Dedifferentiated amniotic fluid mesenchymal stem cell (primary cell): ENCODE results near the gene DSCAM.

Experiments used
- DNase-seq: peaks from one replicate; pipeline ENCODE4 v3.0.0-alpha.2; 2016; ENCODE audit errors: extremely low spot score

DSCAM gene

GRCh38 chr21:40615505-40616376, 231.2 kb downstream of the DSCAM start:
- no peak for DNase-seq

GRCh38 chr21:40613546-40614030, 233.4 kb downstream of the DSCAM start:
- no peak for DNase-seq

GRCh38 chr21:40610345-40610744, 236.6 kb downstream of the DSCAM start:
- DNase-seq: no peak

DNA sequence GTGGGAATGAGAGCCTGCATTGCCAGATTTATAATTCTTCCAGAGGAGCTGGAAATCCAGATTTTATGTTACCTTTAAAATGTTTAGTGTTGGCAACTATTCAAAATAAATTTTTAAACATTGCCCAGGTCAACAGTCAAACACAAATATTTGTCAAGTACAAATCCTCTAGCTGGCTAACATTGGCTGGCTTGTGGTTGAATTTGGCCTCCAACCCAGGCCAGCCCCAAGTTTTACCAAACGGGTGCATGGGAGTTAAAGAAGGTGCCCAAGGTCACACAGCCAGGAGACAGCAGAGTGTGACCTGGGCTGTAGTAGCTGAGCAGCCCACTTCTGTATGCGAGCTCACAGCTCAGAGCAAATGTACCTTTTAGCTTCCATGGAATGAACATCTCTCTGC, 240.6 kb downstream of the DSCAM start:
- DNase-seq: no peak

DNA sequence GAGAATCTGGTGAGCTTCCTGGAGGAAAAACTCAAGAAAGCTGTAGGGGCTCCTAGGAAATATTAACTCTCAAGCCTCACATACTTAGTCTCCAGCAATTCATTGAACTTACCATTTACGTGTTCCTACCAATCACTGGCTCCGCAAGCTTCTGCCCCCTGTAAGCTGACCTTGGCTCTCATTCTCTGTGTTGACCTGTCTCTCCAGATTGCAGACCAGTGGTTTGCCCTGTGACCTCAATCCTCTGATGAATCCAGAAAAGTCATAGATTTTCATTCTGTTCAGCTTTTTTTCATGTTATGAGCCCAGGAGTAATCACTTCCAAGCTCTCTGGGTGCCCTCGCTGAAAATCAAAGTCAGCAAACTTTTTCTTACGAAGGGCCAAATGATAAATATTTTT, 241.9 kb downstream of the DSCAM start:
- DNase-seq: no peak

DNA sequence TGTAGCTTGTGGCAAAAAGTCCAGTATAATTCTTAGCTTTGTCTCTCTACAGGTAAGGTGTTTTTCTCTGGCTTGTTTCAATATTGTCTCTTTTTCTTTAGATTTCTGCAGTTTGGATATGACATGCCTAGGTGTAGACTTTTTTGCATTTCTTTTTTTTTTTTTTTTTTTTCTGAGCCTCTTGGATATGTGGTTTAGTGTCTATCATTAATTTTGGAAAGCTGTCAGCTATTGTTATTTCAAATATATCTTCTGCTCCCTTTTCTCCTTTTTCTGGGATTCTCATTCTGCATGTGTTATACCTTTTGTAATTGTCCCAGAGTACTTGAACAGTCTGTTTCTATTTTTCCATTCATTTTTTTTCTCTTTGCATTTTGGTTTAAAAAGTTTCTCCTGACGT, 243.2 kb downstream of the DSCAM start:
- DNase-seq: no peak

DNA sequence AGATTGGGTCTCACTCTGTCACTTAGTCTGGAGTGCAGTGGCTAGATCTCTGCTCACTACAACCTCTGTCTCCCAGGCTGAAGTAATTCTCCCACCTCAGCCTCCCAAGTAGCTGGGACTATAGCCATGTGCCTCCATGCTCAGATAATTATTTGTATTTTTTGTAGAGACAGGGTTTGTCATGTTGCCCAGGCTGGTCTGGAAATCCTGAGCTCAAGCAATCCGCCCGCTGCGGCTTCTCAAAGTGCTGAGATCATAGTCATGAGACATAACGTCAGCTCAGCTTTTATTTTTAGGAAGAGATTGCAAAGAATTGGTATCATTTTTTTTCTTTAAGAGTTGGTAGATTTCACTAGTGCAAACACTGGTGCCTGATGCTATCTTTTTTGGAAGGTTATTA, 244.9 kb downstream of the DSCAM start:
- DNase-seq: no peak

DNA sequence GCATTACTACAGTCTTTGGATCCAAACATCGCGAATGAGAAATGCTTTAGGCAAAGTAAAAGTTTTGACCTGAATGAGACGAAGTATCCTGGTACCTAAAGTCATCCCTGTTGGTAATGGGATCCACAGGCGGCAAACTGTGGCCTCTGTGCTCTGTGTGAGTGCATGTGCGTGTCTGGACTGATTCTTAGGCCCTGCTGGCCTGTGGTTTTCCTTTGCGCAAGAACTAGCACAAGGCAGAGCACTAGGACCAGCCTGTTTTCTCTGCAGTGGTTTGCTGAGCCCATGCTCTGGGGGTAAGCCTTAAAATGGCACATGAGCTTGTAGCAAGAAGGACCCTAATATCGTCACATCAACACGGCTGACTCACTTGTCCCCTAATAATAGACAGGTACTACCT, 251.2 kb downstream of the DSCAM start:
- no peak for DNase-seq

GRCh38 chr21:40587736-40588346, 259.1 kb downstream of the DSCAM start:
- DNase-seq: no peak

- no peak for DNase-seq
Observed at GRCh38 chr21:40586575-40586974, 260.4 kb downstream of the DSCAM start.

- DNase-seq: no peak
Observed at GRCh38 chr21:40577285-40578043, 269.5 kb downstream of the DSCAM start.

GRCh38 chr21:40575976-40576375, 271.0 kb downstream of the DSCAM start:
- DNase-seq: peak; percentile 57

DNA sequence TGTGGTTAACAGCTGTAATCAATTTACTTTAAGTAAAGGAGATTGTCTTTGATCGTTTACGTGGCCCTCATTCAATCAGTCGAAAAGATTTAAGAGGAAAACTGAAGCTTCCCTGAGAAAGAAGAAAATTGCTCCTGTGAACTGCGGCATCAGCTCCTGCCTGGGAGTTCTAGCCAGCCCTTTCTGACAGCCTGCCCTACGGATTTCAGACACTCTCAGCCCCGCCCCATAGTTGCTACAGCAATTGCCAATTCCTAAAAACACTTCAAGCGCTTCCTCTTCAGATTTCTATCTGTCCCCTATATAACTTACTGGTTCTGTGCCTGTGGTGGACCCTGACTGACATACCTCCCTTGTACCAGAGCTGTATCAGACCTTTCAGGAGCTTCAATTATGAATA, 277.6 kb downstream of the DSCAM start:
- DNase-seq: no peak

- no peak for DNase-seq
Observed at GRCh38 chr21:40568807-40569206, 278.2 kb downstream of the DSCAM start.

GRCh38 chr21:40567501-40567900, 279.5 kb downstream of the DSCAM start:
- no peak for DNase-seq

GRCh38 chr21:40566486-40566885, 280.5 kb downstream of the DSCAM start:
- no peak for DNase-seq

- DNase-seq: no peak
Observed at GRCh38 chr21:40564318-40564717, 282.6 kb downstream of the DSCAM start.

DNA sequence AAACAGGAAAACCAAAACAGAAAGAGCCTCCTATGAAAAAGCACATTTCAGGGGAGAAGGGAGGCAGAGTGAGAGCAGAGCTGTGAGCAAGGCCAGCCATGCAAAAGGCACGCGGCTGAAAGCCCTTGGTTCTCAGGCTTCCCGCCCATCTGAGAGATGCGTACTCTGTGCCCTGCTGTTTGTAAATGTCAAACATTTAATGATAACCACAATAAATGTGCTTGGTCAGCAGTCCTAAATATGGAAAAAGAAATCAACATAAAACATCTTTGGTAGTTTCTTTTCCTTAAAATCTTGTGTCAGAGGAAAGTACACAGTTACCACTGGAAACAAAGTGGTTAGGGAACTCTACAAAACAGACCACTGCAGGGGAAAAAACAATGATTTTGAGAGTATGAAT, 283.1 kb downstream of the DSCAM start:
- DNase-seq: no peak

DNA sequence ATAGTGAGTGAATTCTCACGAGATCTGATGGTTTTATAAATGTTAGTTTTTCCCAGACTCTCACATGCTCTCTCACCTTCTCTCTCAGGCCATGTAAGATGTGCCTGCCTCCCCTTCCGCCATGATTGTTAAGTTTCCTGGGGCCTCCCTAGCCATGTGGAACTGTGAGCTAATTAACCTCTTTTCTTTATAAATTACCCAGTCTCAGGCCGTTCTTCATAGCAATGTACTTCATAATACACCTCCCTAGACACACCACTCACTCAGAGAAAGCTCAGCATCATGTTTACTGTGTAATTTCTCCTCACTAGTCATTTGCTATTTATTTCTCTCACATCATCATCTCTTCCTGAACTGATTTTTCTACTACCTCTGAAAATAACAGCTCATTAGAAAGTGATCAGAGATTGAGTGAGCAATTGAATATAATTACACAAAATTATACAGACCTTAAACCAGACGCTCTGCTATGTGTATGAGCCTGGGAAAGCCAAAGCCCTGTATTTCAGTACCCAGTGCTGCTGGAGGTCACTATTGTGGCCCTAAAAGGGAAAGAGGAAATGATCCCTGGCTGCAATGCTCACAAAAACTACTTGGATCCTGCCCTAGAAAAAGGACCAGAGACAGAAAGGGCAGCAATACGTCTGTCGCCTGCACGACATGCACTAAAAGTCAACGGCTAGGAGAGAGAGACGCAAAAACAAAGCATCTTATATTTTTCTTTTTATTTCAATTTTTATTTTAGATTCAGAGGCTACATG, 284.5 kb downstream of the DSCAM start:
- DNase-seq: no peak

GRCh38 chr21:40556442-40556968, 290.5 kb downstream of the DSCAM start:
- no peak for DNase-seq

DNA sequence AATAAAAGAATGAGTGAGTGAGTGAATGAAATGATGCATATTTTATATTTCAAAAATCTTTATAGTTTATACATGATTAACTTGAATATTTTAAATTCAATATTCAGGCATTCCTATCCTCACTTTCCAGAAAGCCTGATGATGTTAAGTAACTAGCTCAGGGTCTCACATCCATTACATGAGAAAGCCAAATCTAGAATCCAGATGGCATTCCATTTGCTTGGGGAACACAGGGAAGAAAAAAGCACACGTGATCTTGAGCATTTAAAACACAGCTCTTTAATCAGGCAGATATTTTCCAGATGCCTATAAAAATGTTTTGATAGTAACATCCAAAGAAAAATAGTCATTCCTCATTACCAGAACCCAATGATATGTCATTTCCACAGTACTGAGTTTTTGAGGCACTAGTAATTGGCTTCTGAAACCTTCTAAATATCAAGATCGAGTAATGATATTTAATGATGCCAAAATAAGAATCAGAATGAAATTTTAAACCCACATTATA, 291.9 kb downstream of the DSCAM start:
- no peak for DNase-seq
